ENCODE results near the gene P3H2.

GRCh38 chr3:190044142-190044541 is 76.6 kb downstream of the P3H2 start:
- TF ChIP-seq EP300 (IDR thresholded peaks at IDR 0.05) (no peak), CTCF (IDR thresholded peaks at IDR 0.05) (no peak), POLR2A (IDR thresholded peaks at IDR 0.05) (no peak)

All from stomach (tissue), 4 donors.